ENCODE data around the gene SLC9A8. TPM values are rescaled to one million over a fixed set of nuclear protein-coding genes. Genes with fewer than 3 reads are reported as not detected.

Gene SLC9A8
- polyA plus RNA-seq, 2 of the 4 experiments (the other 2 are of a cell fraction) = 5.0 to 7.9 TPM

- ATAC-seq (no peak), DNase-seq (ENCODE audit: low read depth in 1 of 2, low spot score in 1 of 2) (no peak), FAIRE-seq (no peak)
- WGBS (ENCODE audit: missing lambda C conversion rate) = 74% methylated on average over 6 of the region's 6 CpGs
- Histone ChIP-seq H3K9me3 (no peaks in the 10 kb centered on the region), H3K27ac (peak overlapping the region in 1 of 2 experiments; percentile 47; a peak in 2 of 6 replicates), H3K4me3 (no peak overlapping the region), H3K4me1 (peaks cover 24% of the 10 kb centered on the region), H3K4me2 (no peak overlapping the region)
- no peak for TF ChIP-seq ESRRA (IDR thresholded peaks at IDR 0.05; ENCODE audit: borderline replicate concordance, low read length)
- TF ChIP-seq BHLHE40 (IDR thresholded peaks at IDR 0.05; ENCODE audit: low read depth, low read length) = no peak
- TF ChIP-seq MYC (IDR thresholded peaks at IDR 0.05; ENCODE audit: borderline replicate concordance, low read length) = no peak
- TF ChIP-seq KDM5A (IDR thresholded peaks at IDR 0.05) = no peak
- TF ChIP-seq EHMT2 (IDR thresholded peaks at IDR 0.05; ENCODE audit: low read depth) = no peak
- TF ChIP-seq RCOR1 (IDR thresholded peaks at IDR 0.05; ENCODE audit: low read depth, low read length) = no peak
- no peak for TF ChIP-seq MAFK (IDR thresholded peaks at IDR 0.05; ENCODE audit: partially characterized antibody)
- no peak for TF ChIP-seq FOXS1 (CRISPR knock-in tag; IDR thresholded peaks at IDR 0.05)
- TF ChIP-seq HDAC2 (IDR thresholded peaks at IDR 0.05) = no peak
- no peak for TF ChIP-seq CBX8 (IDR thresholded peaks at IDR 0.05)
- TF ChIP-seq HOXA7 (CRISPR knock-in tag; IDR thresholded peaks at IDR 0.05) = no peak
- TF ChIP-seq POLR2AphosphoS2 (conservative IDR thresholded peaks at IDR 0.05; ENCODE audit: low read length) = no peak
- no peak for TF ChIP-seq ZSCAN20 (CRISPR knock-in tag; IDR thresholded peaks at IDR 0.05)
- no peak for TF ChIP-seq E2F6 (IDR thresholded peaks at IDR 0.05; ENCODE audit: borderline replicate concordance, low read depth)
- no peak for TF ChIP-seq ZFP36 (IDR thresholded peaks at IDR 0.05; ENCODE audit: borderline replicate concordance, partially characterized antibody)
- TF ChIP-seq NFE2L2 (conservative IDR thresholded peaks at IDR 0.05; ENCODE audit: low read length) = no peak
- no peak for TF ChIP-seq RFX5 (IDR thresholded peaks at IDR 0.05)
- TF ChIP-seq ZC3H11A (IDR thresholded peaks at IDR 0.05) = no peak
- no peak for TF ChIP-seq NR3C1 (IDR thresholded peaks at IDR 0.05)
- CTCF ChIA-PET = interaction anchor here (0.9 kb wide), 1 partner anchor 53 kb away, joined by 3 read pairs; no protein-coding TSS in a partner anchor
- POLR2A ChIA-PET = no interaction called here
Measured at GRCh38 chr20:49797344-49797615, 15.3 kb upstream of the SLC9A8 start.

DNA sequence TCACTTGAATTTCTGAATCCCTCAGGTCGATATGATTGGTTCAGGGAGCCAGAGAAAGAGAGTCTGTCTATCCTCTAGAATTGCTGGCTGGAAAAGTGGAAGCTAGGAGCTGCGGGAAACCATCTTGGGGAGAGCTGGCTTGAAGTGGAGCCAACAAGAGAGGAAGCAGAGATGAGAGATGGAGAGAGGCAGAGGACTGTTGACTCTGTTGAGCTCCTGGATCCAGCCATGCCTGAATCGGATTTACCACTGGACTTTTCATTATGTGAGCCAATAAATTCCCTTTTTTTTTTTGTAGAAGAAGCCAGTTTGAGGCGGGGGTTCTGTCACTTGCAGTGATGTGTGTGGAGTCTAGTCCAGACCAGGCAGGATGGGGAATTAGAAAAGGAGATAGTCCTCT is 13.9 kb upstream of the SLC9A8 start:
- Histone ChIP-seq H3K27ac (peak overlapping the region in 1 of 2 experiments; percentile 24; a peak in 2 of 6 replicates), H3K4me1 (peaks cover 19% of the 10 kb centered on the region), H3K9me3 (0 out of 3 replicates have a peak, but pooled peaks cover 5% of the 10 kb centered on the region), H3K4me2 (no peak overlapping the region), H3K4me3 (no peak overlapping the region)
- no peak for TF ChIP-seq HOXB5 (CRISPR knock-in tag; IDR thresholded peaks at IDR 0.05)
- TF ChIP-seq CHD4 (IDR thresholded peaks at IDR 0.05; ENCODE audit: borderline replicate concordance) = no peak
- no peak for TF ChIP-seq NPAS2 (CRISPR knock-in tag; IDR thresholded peaks at IDR 0.05; ENCODE audit: borderline replicate concordance)
- TF ChIP-seq POLR2A (IDR thresholded peaks at IDR 0.05; ENCODE audit: low read length) = no peak
- TF ChIP-seq BCL3 (IDR thresholded peaks at IDR 0.05) = no peak
- TF ChIP-seq JUN (IDR thresholded peaks at IDR 0.05) = no peak
- CTCF ChIA-PET = interaction anchor here (0.6 to 1.0 kb wide), 5 partner anchors 8 to 290 kb away, joined by 3 to 6 read pairs (median 3); no protein-coding TSS in a partner anchor
- ATAC-seq = no peak
- FAIRE-seq = no peak
- DNase-seq (ENCODE audit: low read depth in 1 of 2, low spot score in 1 of 2) = no peak
- WGBS (ENCODE audit: missing lambda C conversion rate) = 60% methylated on average over 4 of the region's 4 CpGs
- POLR2A ChIA-PET = no interaction called here

- Histone ChIP-seq H3K27ac (peak overlapping the region in 1 of 2 experiments; percentile 27; a peak in 3 of 6 replicates), H3K9me3 (0 out of 3 replicates have a peak, but pooled peaks cover 5% of the 10 kb centered on the region), H3K4me1 (peaks cover 9% of the 10 kb centered on the region), H3K4me3 (no peak overlapping the region), H3K4me2 (no peak overlapping the region)
- ChIA-PET POLR2A (no interaction called here), CTCF (interaction anchor here (1.0 kb wide), 1 partner anchor 9 kb away, joined by 3 read pairs; no protein-coding TSS in a partner anchor)
- ATAC-seq (no peak), DNase-seq (ENCODE audit: low read depth in 1 of 2, low spot score in 1 of 2) (no peak), FAIRE-seq (no peak)
- 86% methylated on average over 8 of the region's 8 CpGs for WGBS (ENCODE audit: missing lambda C conversion rate)
- TF ChIP-seq HEYL (CRISPR knock-in tag; IDR thresholded peaks at IDR 0.05) (no peak), SREBF2 (IDR thresholded peaks at IDR 0.05) (no peak)
Measured at GRCh38 chr20:49799698-49800097, 12.9 kb upstream of the SLC9A8 start.
